Cortex of kidney (tissue), 1 donor: ENCODE measurements around the gene GRHL3.
"Not testable (repeated sequence)": the region's sequence is repeated elsewhere in the genome, so short reads cannot be mapped to it uniquely, and the experiment has no call there.

Experiments used
- DNase-seq: peaks from one replicate; lab custom pipeline; 2025; lab: John Stamatoyannopoulos, UW

Gene GRHL3

GRCh38 chr1:24319312-24319863, at the start of gene GRHL3:
Gene GRHL3 (plus strand): TSS chr1:24319357. CDS start chr1:24319552, 195 bp downstream.
- DNase-seq: no peak

- DNase-seq: not testable (repeated sequence)
Measured at GRCh38 chr1:24274203-24275103, 44.7 kb upstream of the GRHL3 start.

- no peak for DNase-seq
Measured at GRCh38 chr1:24275104-24275410, 44.1 kb upstream of the GRHL3 start.

- no peak for DNase-seq
Measured at GRCh38 chr1:24275510-24275909, 43.6 kb upstream of the GRHL3 start.

GRCh38 chr1:24276791-24277190, 42.4 kb upstream of the GRHL3 start:
- no peak for DNase-seq

GRCh38 chr1:24277420-24278169, 41.6 kb upstream of the GRHL3 start:
- no peak for DNase-seq

GRCh38 chr1:24278726-24279125, 40.4 kb upstream of the GRHL3 start:
- no peak for DNase-seq

GRCh38 chr1:24279590-24280232, 39.4 kb upstream of the GRHL3 start:
- DNase-seq: no peak

- no peak for DNase-seq
Measured at GRCh38 chr1:24281591-24281990, 37.6 kb upstream of the GRHL3 start.

GRCh38 chr1:24282491-24282890, 36.7 kb upstream of the GRHL3 start:
- no peak for DNase-seq

- no peak for DNase-seq
Measured at GRCh38 chr1:24283326-24284155, 35.6 kb upstream of the GRHL3 start.

- no peak for DNase-seq
Measured at GRCh38 chr1:24284156-24284471, 35.0 kb upstream of the GRHL3 start.

- DNase-seq: no peak
Measured at GRCh38 chr1:24285231-24285630, 33.9 kb upstream of the GRHL3 start.

- no peak for DNase-seq
Measured at GRCh38 chr1:24286246-24287010, 32.7 kb upstream of the GRHL3 start.

GRCh38 chr1:24287779-24288178, 31.4 kb upstream of the GRHL3 start:
- DNase-seq: not testable (repeated sequence)

GRCh38 chr1:24288479-24288878, 30.7 kb upstream of the GRHL3 start:
- no peak for DNase-seq

- no peak for DNase-seq
Measured at GRCh38 chr1:24289937-24290595, 29.1 kb upstream of the GRHL3 start.

GRCh38 chr1:24290933-24291487, 28.1 kb upstream of the GRHL3 start:
- DNase-seq: no peak

GRCh38 chr1:24292103-24292502, 27.1 kb upstream of the GRHL3 start:
- DNase-seq: no peak

GRCh38 chr1:24292887-24293286, 26.3 kb upstream of the GRHL3 start:
- DNase-seq: no peak
